H1 (cell line): ENCODE results near the gene CCDC110.

ENCODE experiments used
- ATF3 ChIP-seq: IDR thresholded peaks from 2 replicates; pipeline ENCODE4 v1.6.1; 2011; ENCODE audit warnings: low read depth, mild to moderate bottlenecking, low read length; ENCODE audit not compliant: insufficient read depth
- BACH1 ChIP-seq: IDR thresholded peaks from 2 replicates; pipeline ENCODE4 v1.6.1; 2012; ENCODE audit warnings: low read length, improper control_type of control experiment
- CTCF ChIP-seq, 3 experiments: IDR thresholded peaks; 1 replicate in 2 of 3; 2 replicates in 1 of 3; pipeline versions ENCODE4 v1.5.1 to v1.6.1; 2011; ENCODE audit warnings: low read length in 3 of 3, mild to moderate bottlenecking in 3 of 3, inconsistent platforms in 2 of 3, low read depth in 1 of 3, moderate library complexity in 1 of 3; ENCODE audit not compliant: insufficient read depth in 1 of 3; ENCODE audit errors: control extremely low read depth in 1 of 3
- EP300 ChIP-seq, 2 experiments: IDR thresholded peaks; 1 replicate in 1 of 2; 2 replicates in 1 of 2; pipeline ENCODE4 v1.6.1; 2011 to 2012; ENCODE audit warnings: low read depth in 2 of 2, low read length in 2 of 2, mild to moderate bottlenecking in 2 of 2, borderline replicate concordance in 1 of 2, inconsistent platforms in 1 of 2, moderate library complexity in 1 of 2
- KDM1A ChIP-seq: fragments of 200-600, 300-600 bp; sonication (generic); IDR thresholded peaks from 2 replicates; pipeline ENCODE4 v1.7.1; 2016; ENCODE audit warnings: mild to moderate bottlenecking, low read length, borderline replicate concordance
- KDM5A ChIP-seq: fragments of 200-600 bp; IDR thresholded peaks from 2 replicates; pipeline ENCODE4 v1.7.1; 2012; ENCODE audit warnings: mild to moderate bottlenecking, low read length, inconsistent platforms, mixed read lengths
- PHF8 ChIP-seq: fragments of 200-600 bp; sonication (generic); conservative IDR thresholded peaks from 2 replicates; pipeline ENCODE4 v1.7.1; 2012; ENCODE audit warnings: low read depth, mild to moderate bottlenecking, inconsistent platforms, low read length, moderate library complexity
- POLR2A ChIP-seq, 2 experiments: IDR thresholded peaks; 1 replicate in 1 of 2; 2 replicates in 1 of 2; pipeline ENCODE4 v1.6.1; 2011; ENCODE audit warnings: low read depth in 2 of 2, low read length in 2 of 2, mild to moderate bottlenecking in 2 of 2; ENCODE audit errors: control extremely low read depth in 1 of 2
- POLR2AphosphoS5 ChIP-seq: IDR thresholded peaks from 2 replicates; pipeline ENCODE4 v1.6.1; 2011; ENCODE audit warnings: low read depth, low read length
- RFX5 ChIP-seq: IDR thresholded peaks from 2 replicates; pipeline ENCODE4 v1.6.1; 2011; ENCODE audit warnings: low read depth, low read length, improper control_type of control experiment, borderline replicate concordance
- RNF2 ChIP-seq: fragments of 200-900, 300-1000 bp; sonication (generic); IDR thresholded peaks from 2 replicates; pipeline ENCODE4 v1.7.1; 2016; ENCODE audit warnings: borderline replicate concordance, low read depth, mild to moderate bottlenecking, antibody characterized with exemption, low read length; ENCODE audit not compliant: poor library complexity, severe bottlenecking; ENCODE audit errors: missing control alignments
- SP1 ChIP-seq: IDR thresholded peaks from 2 replicates; pipeline ENCODE4 v1.6.1; 2011; ENCODE audit warnings: low read depth, low read length
- SUZ12 ChIP-seq: fragments of 200-600 bp; sonication (generic); IDR thresholded peaks from 2 replicates; pipeline ENCODE4 v1.6.1; 2012; ENCODE audit warnings: mild to moderate bottlenecking, inconsistent platforms, low read length, moderate library complexity, mixed read lengths
- TCF12 ChIP-seq: IDR thresholded peaks from 2 replicates; pipeline ENCODE4 v1.6.1; 2011; ENCODE audit warnings: low read depth, mild to moderate bottlenecking, low read length

- no peak for TF ChIP-seq ATF3
- no peak for TF ChIP-seq POLR2AphosphoS5
- no peak for TF ChIP-seq SUZ12
- TF ChIP-seq EP300 (IDR thresholded peaks at IDR 0.05; ENCODE audit: borderline replicate concordance in 1 of 2, low read depth in 2 of 2, low read length in 2 of 2), result no peak
- no peak for TF ChIP-seq RFX5
- no peak for TF ChIP-seq PHF8
- no peak for TF ChIP-seq POLR2A (IDR thresholded peaks at IDR 0.05; ENCODE audit: control extremely low read depth in 1 of 2, low read depth in 2 of 2, low read length in 2 of 2)
- TF ChIP-seq KDM5A, result no peak
- no peak for TF ChIP-seq TCF12
- TF ChIP-seq SP1, result no peak
- TF ChIP-seq RNF2, result no peak
- TF ChIP-seq CTCF (IDR thresholded peaks at IDR 0.05; ENCODE audit: control extremely low read depth in 1 of 3, insufficient read depth in 1 of 3, low read depth in 1 of 3, low read length in 3 of 3), result no peak
- no peak for TF ChIP-seq KDM1A
- TF ChIP-seq BACH1, result no peak
Observed at GRCh38 chr4:185515248-185515647, 43.7 kb upstream of the CCDC110 start.
